Measurements from ENCODE around the gene EPB41L2.

GRCh38 chr6:130928158-130928912 is 134.7 kb downstream of the EPB41L2 start:
- no peak for TF ChIP-seq CTCF (conservative IDR thresholded peaks at IDR 0.05 in 1 of 2, IDR thresholded peaks at IDR 0.05 in 1 of 2; ENCODE audit: low read depth in 1 of 2, low read length in 2 of 2)
- no peak for TF ChIP-seq EZH2 (IDR thresholded peaks at IDR 0.05; ENCODE audit: low read length, missing control alignments)
